Spleen (tissue), 11 donors: ENCODE data around the gene HEBP1. TPM values are rescaled to one million over a fixed set of nuclear protein-coding genes. Genes with fewer than 3 reads are reported as not detected.

Source experiments
- DNase-seq: peaks from one replicate; pipeline ENCODE4 v3.0.0-alpha.2; 2020
- H3K27ac ChIP-seq, 8 donors: fragments of 200-600 bp; sonication (generic) in 7 of 8; 1 replicate in 4 of 8; 2 replicates in 4 of 8; pipeline versions ENCODE4 v1.5.0 to v1.8.0; 2016 to 2021; ENCODE audit warnings: inconsistent platforms in 4 of 8, mild to moderate bottlenecking in 4 of 8, moderate library complexity in 1 of 8
- H3K27me3 ChIP-seq, 7 donors: fragments of 200-600 bp; sonication (generic) in 6 of 7; replicated peaks in 1 of 7; 1 replicate in 4 of 7; 2 replicates in 3 of 7; pipeline versions ENCODE4 v1.5.0 to v1.8.0; 2016 to 2021; ENCODE audit warnings: inconsistent platforms in 3 of 7, mild to moderate bottlenecking in 1 of 7
- H3K36me3 ChIP-seq, 6 donors: fragments of 200-600 bp; sonication (generic) in 5 of 6; 1 replicate in 4 of 6; 2 replicates in 2 of 6; pipeline versions ENCODE4 v1.5.0 to v1.8.0; 2016 to 2021; ENCODE audit warnings: inconsistent platforms in 2 of 6
- H3K4me1 ChIP-seq, 6 donors: fragments of 200-600 bp; sonication (generic) in 5 of 6; 1 replicate in 3 of 6; 2 replicates in 3 of 6; pipeline versions ENCODE4 v1.5.0 to v1.8.0; 2016 to 2021; ENCODE audit warnings: inconsistent platforms in 3 of 6
- H3K4me3 ChIP-seq, 8 donors: fragments of 200-600 bp; sonication (generic) in 7 of 8; 1 replicate in 4 of 8; 2 replicates in 4 of 8; pipeline versions ENCODE4 v1.5.0 to v1.8.0; 2016 to 2021; ENCODE audit warnings: inconsistent platforms in 4 of 8, mild to moderate bottlenecking in 4 of 8, moderate library complexity in 2 of 8
- H3K9me3 ChIP-seq, 8 donors: fragments of 200-600 bp; sonication (generic) in 7 of 8; 1 replicate in 4 of 8; 2 replicates in 4 of 8; pipeline versions ENCODE4 v1.5.0 to v1.8.0; 2016 to 2021; ENCODE audit warnings: inconsistent platforms in 4 of 8
- CTCF ChIP-seq, 11 experiments: fragments of 200-600 bp in 7 of 11; fragments of 450-650 bp in 4 of 11; sonication (generic) in 4 of 11; IDR thresholded peaks in 8 of 11; conservative IDR thresholded peaks in 3 of 11; 1 replicate in 7 of 11; 2 replicates in 4 of 11; pipeline versions ENCODE4 v1.4.0 to v1.8.0; 2016 to 2021; ENCODE audit warnings: antibody characterized with exemption in 11 of 11, inconsistent platforms in 4 of 11, mild to moderate bottlenecking in 1 of 11
- POLR2A ChIP-seq, 3 donors: fragments of 450-650 bp; IDR thresholded peaks; one replicate each; pipeline ENCODE4 v1.5.1; 2017; ENCODE audit warnings: antibody characterized with exemption in 3 of 3, mild to moderate bottlenecking in 1 of 3
- POLR2AphosphoS5 ChIP-seq, 3 donors: sonication (generic); formaldehyde crosslinking; IDR thresholded peaks; one replicate each; pipeline ENCODE4 v1.5.1; 2017; ENCODE audit warnings: antibody characterized with exemption in 3 of 3
- WGBS, 5 donors: extraction: QIAGEN DNeasy Blood & Tissue Kit in 3 of 5; methylation state at CpG; one replicate each; pipeline versions ENCODE4 v1.1.5 to v1.1.7; 2013 to 2018; 5-methylcytosine and 5-hydroxymethylcytosine counted together
- intact Hi-C: fragments of 100-400 bp; cut with DNase I; formaldehyde crosslinking; loops from one replicate; pipeline ENCODE4 v1.15.0; 2023; ENCODE audit warnings: low total_unique reads
- polyA plus RNA-seq, 3 donors: library from polyadenylated mRNA; stranded (reverse); fragments of 200-250 nt; gene quantifications; one replicate each; pipeline ENCODE4 v1.2.1, GENCODE V29; 2013
- total RNA-seq, 7 donors: library from RNA; depleted of rRNA in 3 of 7; stranded (reverse); fragments of >200 nt in 3 of 7; fragmentation: NEBNext Ultra II Directional in 4 of 7; extraction: Animal tissue kit (Norgen Biotek cat#: 25700) in 4 of 7; gene quantifications; one replicate each; pipeline versions ENCODE4 v1.1.0 to v1.2.1, GENCODE V29; 2016 to 2021
- donor health status: healthy with polysubstance abuse.
- donor health status: DM: no; HTN: no; CAD: no; lungs with moderate emphysema.
- donor health status: DM: no; HTN: no; CAD: no.
- donor health status: Bipolar disorder and iron deficiency.
- donor health status: healthy.
- donor health status: DM: no; HTN: no; CAD: no.
- donor health status: DM: yes; HTN: yes; CAD: no.

Gene HEBP1
- total and polyA plus RNA-seq, 10 donors = 25.1 to 79.4 (median 60.1) TPM

GRCh38 chr12:12936983-12937491 lies 63.0 kb downstream of the HEBP1 start:
- DNase-seq = no peak
- intact Hi-C loops = no loop called here
- 89 to 95% (median 92%) methylated on average over 11 of the region's 11 CpGs for WGBS, 5 donors
- Histone ChIP-seq H3K9me3 (no peaks in the 10 kb centered on the region), H3K4me1 (peaks cover 0 to 8% (median 0%) of the 10 kb centered on the region in 6 donors), H3K4me3 (no peak overlapping the region), H3K27me3 (peaks cover 0 to 6% (median 0%) of the 10 kb centered on the region in 7 donors), H3K27ac (no peak overlapping the region), H3K36me3 (peaks cover 0 to 10% (median 0%) of the 10 kb centered on the region in 6 donors)
- TF ChIP-seq POLR2A (IDR thresholded peaks at IDR 0.05) (no peak), POLR2AphosphoS5 (IDR thresholded peaks at IDR 0.05) (no peak), CTCF (IDR thresholded peaks at IDR 0.05 in 8 of 11, conservative IDR thresholded peaks at IDR 0.05 in 3 of 11) (no peak)

- Histone ChIP-seq H3K27me3 (peaks cover 0 to 6% (median 0%) of the 10 kb centered on the region in 7 donors), H3K4me1 (peaks cover 0 to 8% (median 0%) of the 10 kb centered on the region in 6 donors), H3K36me3 (peaks cover 0 to 24% (median 0%) of the 10 kb centered on the region in 6 donors), H3K9me3 (no peaks in the 10 kb centered on the region), H3K27ac (no peak overlapping the region), H3K4me3 (no peak overlapping the region)
- intact Hi-C loops = no loop called here
- no peak for TF ChIP-seq POLR2AphosphoS5 (IDR thresholded peaks at IDR 0.05)
- no peak for TF ChIP-seq POLR2A (IDR thresholded peaks at IDR 0.05)
- TF ChIP-seq CTCF (IDR thresholded peaks at IDR 0.05 in 8 of 11, conservative IDR thresholded peaks at IDR 0.05 in 3 of 11) = no peak
- WGBS, 5 donors = 70 to 84% (median 82%) methylated on average over 8 of the region's 8 CpGs
- DNase-seq = no peak
Measured at GRCh38 chr12:12934556-12934955, 65.5 kb downstream of the HEBP1 start.

GRCh38 chr12:12933742-12934141 lies 66.3 kb downstream of the HEBP1 start:
- 87 to 96% (median 90%) methylated on average over 4 of the region's 4 CpGs for WGBS, 5 donors
- Histone ChIP-seq H3K4me3 (no peak overlapping the region), H3K27ac (no peak overlapping the region), H3K36me3 (peaks cover 0 to 26% (median 0%) of the 10 kb centered on the region in 6 donors), H3K9me3 (no peaks in the 10 kb centered on the region), H3K4me1 (peaks cover 0 to 3% (median 0%) of the 10 kb centered on the region in 6 donors), H3K27me3 (peaks cover 0 to 6% (median 0%) of the 10 kb centered on the region in 7 donors)
- intact Hi-C loops = no loop called here
- no peak for TF ChIP-seq POLR2AphosphoS5 (IDR thresholded peaks at IDR 0.05)
- TF ChIP-seq POLR2A (IDR thresholded peaks at IDR 0.05) = no peak
- TF ChIP-seq CTCF (IDR thresholded peaks at IDR 0.05 in 8 of 11, conservative IDR thresholded peaks at IDR 0.05 in 3 of 11) = no peak
- DNase-seq = no peak

- intact Hi-C loops = no loop called here
- Histone ChIP-seq H3K9me3 (no peaks in the 10 kb centered on the region), H3K36me3 (peaks cover 0 to 16% (median 0%) of the 10 kb centered on the region in 6 donors), H3K4me3 (no peak overlapping the region), H3K4me1 (peaks cover 0 to 15% (median 0%) of the 10 kb centered on the region in 6 donors), H3K27ac (no peak overlapping the region), H3K27me3 (no peaks in the 10 kb centered on the region)
- TF ChIP-seq CTCF (IDR thresholded peaks at IDR 0.05 in 8 of 11, conservative IDR thresholded peaks at IDR 0.05 in 3 of 11) = no peak
- TF ChIP-seq POLR2A (IDR thresholded peaks at IDR 0.05) = no peak
- no peak for TF ChIP-seq POLR2AphosphoS5 (IDR thresholded peaks at IDR 0.05)
- no peak for DNase-seq
- WGBS, 5 donors = 57 to 87% (median 78%) methylated on average over 2 of the region's 2 CpGs
Measured at GRCh38 chr12:12930633-12931219, 69.3 kb downstream of the HEBP1 start.
